ENCODE data around the gene INSYN1. TPM values are rescaled to one million over a fixed set of nuclear protein-coding genes. Genes with fewer than 3 reads are reported as not detected.

The INSYN1 gene
- total RNA-seq, 6 donors from 2014 or later: 3.1 to 17.1 (median 5.1) TPM

DNA sequence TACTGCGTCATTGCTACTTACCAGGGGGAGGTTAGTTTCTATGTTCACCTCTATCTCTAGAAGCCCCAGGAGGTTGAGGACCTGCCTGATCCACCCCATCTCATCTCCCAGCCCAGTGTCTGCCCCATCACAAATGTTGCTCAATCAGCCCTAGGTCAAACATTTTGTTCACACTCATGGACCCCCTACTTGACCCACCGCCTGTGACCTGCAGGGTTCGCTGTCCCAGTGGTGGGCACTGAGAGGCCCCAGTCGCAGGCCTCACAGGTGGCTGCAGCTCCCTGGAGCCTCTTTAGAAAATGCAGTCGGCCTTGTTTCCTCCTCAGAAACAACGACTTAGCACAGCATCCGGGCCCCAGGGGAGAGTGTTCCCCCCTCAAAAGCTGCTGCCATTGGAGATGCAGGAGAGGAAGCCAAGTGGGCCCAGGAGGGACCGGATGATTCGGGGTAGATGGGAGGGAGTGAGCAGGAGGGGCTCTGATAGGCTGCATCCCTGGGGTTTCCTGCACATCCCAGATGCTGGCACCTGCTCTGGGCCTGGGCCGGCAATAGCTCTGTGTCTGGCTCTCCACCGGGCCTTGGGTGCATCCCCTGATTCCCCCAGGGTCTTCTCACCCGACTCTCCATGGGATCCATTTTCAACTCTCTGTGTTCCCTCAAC, 18.4 kb upstream of the INSYN1 start:
- Histone ChIP-seq H3K4me3 (no peak overlapping the region), H3K36me3 (no peaks in the 10 kb centered on the region), H3K27ac (no peak overlapping the region), H3K4me1 (no peaks in the 10 kb centered on the region), H3K9me3 (no peaks in the 10 kb centered on the region), H3K27me3 (no peaks in the 10 kb centered on the region)
- WGBS, 2 donors: 67 to 70% methylated on average over 10 to 12 of the region's 12 CpGs
- no peak for ATAC-seq (ENCODE audit: low FRiP score in 2 of 2)
- no peak for DNase-seq
- no peak for TF ChIP-seq EP300 (IDR thresholded peaks at IDR 0.05)
- no peak for TF ChIP-seq POLR2AphosphoS5 (IDR thresholded peaks at IDR 0.05)
- no peak for TF ChIP-seq POLR2A (IDR thresholded peaks at IDR 0.05)
- TF ChIP-seq, protein P1, sequence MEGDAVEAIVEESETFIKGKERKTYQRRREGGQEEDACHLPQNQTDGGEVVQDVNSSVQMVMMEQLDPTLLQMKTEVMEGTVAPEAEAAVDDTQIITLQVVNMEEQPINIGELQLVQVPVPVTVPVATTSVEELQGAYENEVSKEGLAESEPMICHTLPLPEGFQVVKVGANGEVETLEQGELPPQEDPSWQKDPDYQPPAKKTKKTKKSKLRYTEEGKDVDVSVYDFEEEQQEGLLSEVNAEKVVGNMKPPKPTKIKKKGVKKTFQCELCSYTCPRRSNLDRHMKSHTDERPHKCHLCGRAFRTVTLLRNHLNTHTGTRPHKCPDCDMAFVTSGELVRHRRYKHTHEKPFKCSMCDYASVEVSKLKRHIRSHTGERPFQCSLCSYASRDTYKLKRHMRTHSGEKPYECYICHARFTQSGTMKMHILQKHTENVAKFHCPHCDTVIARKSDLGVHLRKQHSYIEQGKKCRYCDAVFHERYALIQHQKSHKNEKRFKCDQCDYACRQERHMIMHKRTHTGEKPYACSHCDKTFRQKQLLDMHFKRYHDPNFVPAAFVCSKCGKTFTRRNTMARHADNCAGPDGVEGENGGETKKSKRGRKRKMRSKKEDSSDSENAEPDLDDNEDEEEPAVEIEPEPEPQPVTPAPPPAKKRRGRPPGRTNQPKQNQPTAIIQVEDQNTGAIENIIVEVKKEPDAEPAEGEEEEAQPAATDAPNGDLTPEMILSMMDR (IDR thresholded peaks at IDR 0.05): no peak

DNA sequence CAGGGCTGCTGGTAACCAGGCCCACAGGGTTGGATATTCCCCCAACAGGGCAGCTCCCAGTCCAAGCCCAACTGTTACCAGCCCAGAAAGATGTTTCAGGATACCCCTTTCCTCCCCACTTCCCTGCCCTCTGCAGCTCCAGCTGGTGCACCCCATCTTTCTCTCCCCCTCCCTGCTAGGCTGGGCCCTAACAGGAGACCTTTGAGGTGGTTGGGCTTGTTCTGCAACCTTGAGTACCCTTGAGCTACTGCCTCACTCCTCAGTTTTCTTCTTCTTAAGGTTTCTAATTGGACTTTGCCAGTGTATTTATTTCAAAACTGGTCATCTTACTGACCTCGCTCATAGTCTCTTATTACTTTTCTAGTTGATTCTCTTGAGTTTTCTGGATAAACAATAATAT, 16.9 kb upstream of the INSYN1 start:
- Histone ChIP-seq H3K4me3 (no peak overlapping the region), H3K4me1 (no peaks in the 10 kb centered on the region), H3K36me3 (no peaks in the 10 kb centered on the region), H3K27ac (no peak overlapping the region), H3K27me3 (no peaks in the 10 kb centered on the region), H3K9me3 (no peaks in the 10 kb centered on the region)
- no peak for ATAC-seq (ENCODE audit: low FRiP score in 2 of 2)
- DNase-seq: peak in 1 of 2 donors; percentile 49
- 63 to 97% methylated on average over 1 of the region's 1 CpG for whole genome bisulfite sequencing, 2 donors
- TF ChIP-seq EP300 (IDR thresholded peaks at IDR 0.05) (no peak), POLR2AphosphoS5 (IDR thresholded peaks at IDR 0.05) (no peak), POLR2A (IDR thresholded peaks at IDR 0.05) (no peak)
- TF ChIP-seq, protein P1 (IDR thresholded peaks at IDR 0.05): no peak

DNA sequence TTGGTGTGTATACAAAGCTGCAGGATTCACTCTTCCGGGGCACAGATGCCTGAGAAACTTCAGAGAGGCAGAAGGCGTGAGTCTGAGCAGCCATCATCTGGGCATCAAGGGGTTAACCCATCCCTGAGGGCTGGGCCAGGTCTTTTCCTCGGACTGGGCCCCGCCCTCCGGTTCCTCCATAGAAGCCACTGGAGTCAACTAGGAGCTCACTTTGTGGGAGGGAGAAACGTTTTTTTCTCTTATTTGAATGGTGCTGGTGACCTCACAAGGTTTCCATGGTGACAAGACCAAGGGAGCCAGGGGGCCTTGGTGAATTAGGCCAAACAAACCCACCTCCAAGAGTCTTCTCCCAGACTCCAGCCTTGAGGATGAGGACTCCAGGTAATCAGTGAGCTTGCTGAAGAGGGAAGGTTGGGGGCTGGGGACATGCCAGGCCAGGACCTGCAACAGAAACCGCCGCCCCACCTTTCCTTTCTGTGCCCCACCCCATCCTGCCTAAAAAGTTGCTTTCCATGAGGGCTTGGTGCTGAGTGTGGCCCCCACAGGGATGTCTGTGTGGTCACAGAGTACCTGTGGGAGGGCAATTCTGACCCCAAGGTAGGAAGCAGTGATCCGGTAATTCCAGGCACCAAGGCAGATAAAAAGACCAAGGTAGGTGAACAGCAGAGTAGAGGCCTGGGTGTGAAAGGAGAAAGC, 14.8 kb upstream of the INSYN1 start:
- peaks cover 0 to 4% (median 0%) of the 10 kb centered on the region in 4 donors for H3K4me1 ChIP-seq
- no peaks in the 10 kb centered on the region for H3K27me3 ChIP-seq
- no peak overlapping the region for H3K27ac ChIP-seq
- H3K4me3 ChIP-seq: no peak overlapping the region
- DNase-seq: no peak
- H3K36me3 ChIP-seq: no peaks in the 10 kb centered on the region
- no peak for ATAC-seq (ENCODE audit: low FRiP score in 2 of 2)
- H3K9me3 ChIP-seq: no peaks in the 10 kb centered on the region
- 56 to 59% methylated on average over 7 to 9 of the region's 9 CpGs for WGBS, 2 donors
- TF ChIP-seq POLR2AphosphoS5 (IDR thresholded peaks at IDR 0.05): no peak
- TF ChIP-seq, protein P1 (IDR thresholded peaks at IDR 0.05): no peak
- no peak for TF ChIP-seq EP300 (IDR thresholded peaks at IDR 0.05)
- no peak for TF ChIP-seq POLR2A (IDR thresholded peaks at IDR 0.05)

- Histone ChIP-seq H3K36me3 (no peaks in the 10 kb centered on the region), H3K27ac (no peak overlapping the region), H3K4me1 (peaks cover 0 to 4% (median 0%) of the 10 kb centered on the region in 4 donors), H3K9me3 (no peaks in the 10 kb centered on the region), H3K27me3 (no peaks in the 10 kb centered on the region), H3K4me3 (no peak overlapping the region)
- DNase-seq (no peak), ATAC-seq (ENCODE audit: low FRiP score in 2 of 2) (no peak)
- TF ChIP-seq, protein P1 (IDR thresholded peaks at IDR 0.05): no peak
- TF ChIP-seq EP300 (IDR thresholded peaks at IDR 0.05) (no peak), POLR2A (IDR thresholded peaks at IDR 0.05) (no peak), POLR2AphosphoS5 (IDR thresholded peaks at IDR 0.05) (no peak)
- 91% methylated on average over 1 of the region's 1 CpG for WGBS, 2 donors
Measured at GRCh38 chr15:73766598-73766997, 13.4 kb upstream of the INSYN1 start.
